Endodermal cell (in vitro differentiated cells): ENCODE data around the gene STK17B. TPM values are rescaled to one million over a fixed set of nuclear protein-coding genes. Genes with fewer than 3 reads are reported as not detected.

Source experiments
- DNase-seq: peaks from one replicate; pipeline ENCODE4 v3.0.0-alpha.2; 2017
- H3K27ac ChIP-seq: 2 replicates; pipeline ENCODE4 v1.5.1; 2013; ENCODE audit warnings: mild to moderate bottlenecking, low read depth, low read length, moderate library complexity
- H3K27me3 ChIP-seq: 2 replicates; pipeline ENCODE4 v1.6.1; 2013; ENCODE audit warnings: mild to moderate bottlenecking, low read length, moderate library complexity; ENCODE audit not compliant: insufficient read depth, control insufficient read depth, poor library complexity, severe bottlenecking
- H3K36me3 ChIP-seq: 2 replicates; pipeline ENCODE4 v1.7.0; 2013; ENCODE audit warnings: mild to moderate bottlenecking, low read length, moderate library complexity; ENCODE audit not compliant: control insufficient read depth, insufficient read depth
- H3K4me1 ChIP-seq: one replicate; pipeline ENCODE4 v1.7.0; 2013; ENCODE audit warnings: low read length; ENCODE audit not compliant: control insufficient read depth, insufficient read depth
- H3K4me3 ChIP-seq: 2 replicates; pipeline ENCODE4 v1.5.1; 2013; ENCODE audit warnings: mild to moderate bottlenecking, low read length, moderate library complexity
- H3K9ac ChIP-seq: 2 replicates; pipeline ENCODE4 v1.6.1; 2013; ENCODE audit warnings: mild to moderate bottlenecking, low read length, moderate library complexity; ENCODE audit not compliant: poor library complexity, severe bottlenecking; ENCODE audit errors: extremely low read depth
- H3K9me3 ChIP-seq: 2 replicates; pipeline ENCODE4 v1.6.1; 2013; ENCODE audit warnings: mild to moderate bottlenecking, low read length, moderate library complexity; ENCODE audit not compliant: control insufficient read depth
- H3K27ac Mint-ChIP-seq: 2 replicates; pipeline ENCODE4 v1.8.0; 2020; ENCODE audit warnings: mixed read lengths
- H3K27me3 Mint-ChIP-seq: 2 replicates; pipeline ENCODE4 v1.8.0; 2021; ENCODE audit warnings: mild to moderate bottlenecking, mixed read lengths; ENCODE audit not compliant: insufficient read depth
- H3K36me3 Mint-ChIP-seq: 2 replicates; pipeline ENCODE4 v1.8.0; 2020; ENCODE audit warnings: low read depth, mixed read lengths
- H3K4me1 Mint-ChIP-seq: 2 replicates; pipeline ENCODE4 v1.8.0; 2020; ENCODE audit warnings: mixed read lengths
- H3K4me3 Mint-ChIP-seq: 2 replicates; pipeline ENCODE4 v1.8.0; 2020; ENCODE audit warnings: mild to moderate bottlenecking, moderate library complexity, mixed read lengths
- H3K9me3 Mint-ChIP-seq: 2 replicates; pipeline ENCODE4 v1.8.0; 2020; ENCODE audit warnings: mild to moderate bottlenecking, mixed read lengths
- WGBS, 2 experiments: methylation state at CpG; one replicate each; pipeline versions ENCODE4 v1.1.5 to v1.1.7; 2013; ENCODE audit warnings: missing lambda C conversion rate in 2 of 2, mixed read lengths in 1 of 2; ENCODE audit not compliant: insufficient coverage in 1 of 2, insufficient read length in 1 of 2; 5-methylcytosine and 5-hydroxymethylcytosine counted together
- total RNA-seq, 2 donors: library from RNA; stranded (reverse); fragmentation: NEBNext Ultra II Directional in 1 of 2; extraction: Animal tissue kit (Norgen Biotek cat#: 25700) in 1 of 2; gene quantifications; 2 replicates in 1 of 2; 3 replicates in 1 of 2; pipeline ENCODE4 v1.2.1, GENCODE V29; 2021
- TF ChIP-seq, protein P1 (sequence below): fragments of 200-600 bp; sonication (generic); conservative IDR thresholded peaks from 2 replicates; pipeline ENCODE4 v1.5.0; 2021; ENCODE audit warnings: antibody characterized with exemption, mild to moderate bottlenecking

Gene STK17B
- total RNA-seq, 2 donors from 2014 or later, result 6.2 to 10.8 TPM

DNA sequence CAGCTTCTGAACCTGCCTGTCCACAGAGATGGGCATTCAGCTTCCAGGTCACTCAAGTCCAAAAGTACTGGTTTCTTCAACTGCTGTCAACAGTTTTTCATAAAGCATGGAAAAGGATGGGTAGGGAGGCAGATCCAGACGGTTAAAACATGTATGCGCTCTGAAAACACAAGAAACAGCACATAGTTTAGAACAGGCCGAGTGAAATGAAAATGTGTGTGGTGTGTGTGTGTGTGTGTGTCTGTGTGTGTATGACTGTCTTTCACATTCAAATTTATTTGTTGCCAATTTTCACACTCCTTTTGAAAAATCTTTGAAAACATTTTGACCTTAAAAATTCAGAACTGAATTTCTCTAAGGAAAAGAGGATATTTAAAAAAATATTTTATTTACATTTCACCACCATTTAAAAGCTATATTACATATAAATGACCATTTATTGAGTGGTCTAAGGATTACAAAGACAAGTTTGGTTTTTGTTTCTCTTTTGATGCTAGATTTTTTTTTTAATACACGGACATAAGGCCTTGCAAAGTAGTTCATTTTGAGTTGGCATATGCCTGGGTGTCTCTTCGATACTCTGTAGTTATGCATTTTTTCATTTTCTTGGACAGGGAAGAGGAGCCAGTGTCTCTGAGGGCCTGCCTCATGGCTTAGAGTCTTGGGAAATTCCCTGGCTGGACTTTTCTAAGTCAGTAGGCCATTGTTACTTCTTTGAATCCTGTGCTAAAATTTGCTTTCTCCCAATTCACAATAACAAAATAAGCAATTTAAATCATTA is 30.0 kb upstream of the STK17B start:
- H3K4me1 Mint-ChIP-seq, result no peaks in the 10 kb centered on the region
- no peaks in the 10 kb centered on the region for H3K4me1 ChIP-seq
- no peaks in the 10 kb centered on the region for H3K36me3 Mint-ChIP-seq
- H3K9me3 ChIP-seq, result no peaks in the 10 kb centered on the region
- DNase-seq, result no peak
- H3K27ac ChIP-seq, result no peak overlapping the region
- H3K27me3 Mint-ChIP-seq, result no peaks in the 10 kb centered on the region
- 94 to 95% methylated on average over 5 of the region's 5 CpGs for WGBS, 2 experiments
- no peak overlapping the region for H3K4me3 Mint-ChIP-seq
- no peak overlapping the region for H3K9ac ChIP-seq
- H3K36me3 ChIP-seq, result no peaks in the 10 kb centered on the region
- no peaks in the 10 kb centered on the region for H3K9me3 Mint-ChIP-seq
- no peak overlapping the region for H3K27ac Mint-ChIP-seq
- H3K27me3 ChIP-seq, result no peaks in the 10 kb centered on the region
- H3K4me3 ChIP-seq, result no peak overlapping the region
- TF ChIP-seq, protein P1, sequence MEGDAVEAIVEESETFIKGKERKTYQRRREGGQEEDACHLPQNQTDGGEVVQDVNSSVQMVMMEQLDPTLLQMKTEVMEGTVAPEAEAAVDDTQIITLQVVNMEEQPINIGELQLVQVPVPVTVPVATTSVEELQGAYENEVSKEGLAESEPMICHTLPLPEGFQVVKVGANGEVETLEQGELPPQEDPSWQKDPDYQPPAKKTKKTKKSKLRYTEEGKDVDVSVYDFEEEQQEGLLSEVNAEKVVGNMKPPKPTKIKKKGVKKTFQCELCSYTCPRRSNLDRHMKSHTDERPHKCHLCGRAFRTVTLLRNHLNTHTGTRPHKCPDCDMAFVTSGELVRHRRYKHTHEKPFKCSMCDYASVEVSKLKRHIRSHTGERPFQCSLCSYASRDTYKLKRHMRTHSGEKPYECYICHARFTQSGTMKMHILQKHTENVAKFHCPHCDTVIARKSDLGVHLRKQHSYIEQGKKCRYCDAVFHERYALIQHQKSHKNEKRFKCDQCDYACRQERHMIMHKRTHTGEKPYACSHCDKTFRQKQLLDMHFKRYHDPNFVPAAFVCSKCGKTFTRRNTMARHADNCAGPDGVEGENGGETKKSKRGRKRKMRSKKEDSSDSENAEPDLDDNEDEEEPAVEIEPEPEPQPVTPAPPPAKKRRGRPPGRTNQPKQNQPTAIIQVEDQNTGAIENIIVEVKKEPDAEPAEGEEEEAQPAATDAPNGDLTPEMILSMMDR, result no peak

DNA sequence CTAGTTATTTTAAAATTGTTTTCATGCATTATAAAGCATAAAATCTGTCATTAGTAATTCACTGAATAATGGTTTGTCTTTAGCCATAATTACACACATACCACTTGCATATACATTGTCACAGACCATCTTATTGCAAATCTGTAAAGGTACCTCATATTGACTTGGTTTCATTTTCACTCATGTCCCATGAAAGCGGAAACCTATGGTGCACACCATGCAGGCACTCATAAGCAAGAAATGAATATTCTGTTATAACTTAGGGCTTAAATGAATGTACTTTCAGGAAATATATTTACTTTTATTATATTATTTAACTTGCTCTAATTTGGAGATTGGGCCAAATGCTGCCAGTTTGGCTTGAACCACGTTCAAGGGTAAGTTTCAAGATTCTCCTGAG is 29.2 kb upstream of the STK17B start:
- Mint-ChIP-seq H3K27me3 (no peaks in the 10 kb centered on the region), H3K27ac (no peak overlapping the region), H3K4me1 (no peaks in the 10 kb centered on the region), H3K4me3 (no peak overlapping the region), H3K9me3 (no peaks in the 10 kb centered on the region), H3K36me3 (no peaks in the 10 kb centered on the region)
- DNase-seq, result no peak
- no peak overlapping the region for H3K9ac ChIP-seq
- 89 to 100% methylated on average over 1 to 2 of the region's 2 CpGs for WGBS, 2 experiments
- H3K9me3 ChIP-seq, result no peaks in the 10 kb centered on the region
- no peak overlapping the region for H3K27ac ChIP-seq
- TF ChIP-seq, protein P1, result no peak
- H3K4me3 ChIP-seq, result no peak overlapping the region
- no peaks in the 10 kb centered on the region for H3K27me3 ChIP-seq
- no peaks in the 10 kb centered on the region for H3K36me3 ChIP-seq
- H3K4me1 ChIP-seq, result no peaks in the 10 kb centered on the region

DNA sequence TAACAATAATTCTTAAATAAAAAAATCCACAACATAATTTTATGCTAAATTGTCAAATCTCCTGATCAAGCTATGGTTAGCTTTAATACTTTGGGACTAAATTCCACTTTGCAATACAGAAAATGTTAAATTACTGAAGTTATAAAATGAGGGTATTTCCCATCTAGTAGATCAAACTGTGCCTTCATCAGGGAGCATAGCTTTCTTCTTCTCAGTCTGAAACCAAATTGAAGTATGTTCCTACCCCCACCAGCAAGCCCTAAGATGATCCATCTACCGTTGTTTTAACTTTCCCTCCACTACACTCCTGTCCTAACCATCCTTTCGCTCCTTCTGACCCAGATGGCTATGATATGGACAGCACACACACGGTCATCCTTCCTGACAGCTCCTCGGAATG is 24.4 kb upstream of the STK17B start:
- Histone ChIP-seq H3K9ac (no peak overlapping the region), H3K27me3 (no peaks in the 10 kb centered on the region), H3K36me3 (no peaks in the 10 kb centered on the region), H3K27ac (no peak overlapping the region), H3K9me3 (no peaks in the 10 kb centered on the region), H3K4me1 (no peaks in the 10 kb centered on the region), H3K4me3 (no peak overlapping the region)
- DNase-seq, result no peak
- TF ChIP-seq, protein P1, result no peak
- Mint-ChIP-seq H3K4me3 (no peak overlapping the region), H3K27ac (no peak overlapping the region), H3K9me3 (no peaks in the 10 kb centered on the region), H3K36me3 (no peaks in the 10 kb centered on the region), H3K27me3 (no peaks in the 10 kb centered on the region), H3K4me1 (no peaks in the 10 kb centered on the region)
- WGBS, 2 experiments, result 87 to 94% methylated on average over 4 of the region's 4 CpGs
